ENCODE data around the gene SET.

DNA sequence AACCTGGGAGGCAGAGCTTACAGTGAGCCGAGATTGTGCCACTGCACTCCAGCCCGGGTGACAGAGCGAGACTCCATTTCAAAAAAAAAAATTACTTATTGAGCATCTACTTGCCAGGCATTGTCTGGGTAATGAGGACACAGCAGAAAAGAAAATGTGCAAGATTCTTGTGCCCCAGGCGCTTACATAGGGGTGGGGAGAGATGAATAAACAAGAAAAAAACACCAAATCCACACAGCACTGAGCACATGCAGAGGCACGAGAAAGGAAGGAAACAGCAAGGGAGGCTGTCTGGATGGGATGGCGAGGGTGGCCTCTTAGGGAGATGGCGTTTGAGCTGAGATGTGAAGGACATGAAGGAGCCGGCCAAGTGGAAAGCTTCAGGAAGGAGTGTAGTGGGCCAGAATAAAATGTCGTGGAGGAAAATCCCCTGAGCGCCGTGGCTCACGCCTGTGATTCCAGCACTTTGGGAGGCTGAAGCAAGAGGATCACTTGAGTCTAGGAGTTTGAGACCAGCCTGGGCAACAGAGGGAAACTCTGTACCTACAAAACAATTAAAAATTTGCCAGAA, 46.3 kb upstream of the SET start:
- TF ChIP-seq CDX4 (CRISPR knock-in tag; IDR thresholded peaks at IDR 0.05; ENCODE audit: borderline replicate concordance) (no peak), GTF2I (CRISPR knock-in tag; conservative IDR thresholded peaks at IDR 0.05) (no peak)
